ENCODE data around the gene SLC2A5. TPM values are rescaled to one million over a fixed set of nuclear protein-coding genes. Genes with fewer than 3 reads are reported as not detected.
"Not testable (repeated sequence)": the region's sequence is repeated elsewhere in the genome, so short reads cannot be mapped to it uniquely, and the experiment has no call there.

SLC2A5 gene
- total RNA-seq, 1 experiment from 2014 or later = not detected

- Histone ChIP-seq H3F3A (ENCODE audit: insufficient read depth, low read depth) (no peaks in the 10 kb centered on the region), H3K27ac (no peak overlapping the region), H2AFZ (no peak overlapping the region), H4K20me1 (ENCODE audit: insufficient read depth) (no peaks in the 10 kb centered on the region), H3K27me3 (ENCODE audit: insufficient read depth, low read depth) (no peaks in the 10 kb centered on the region), H3K4me2 (no peak overlapping the region), H3K4me3 (no peak overlapping the region), H3K4me1 (replicated peaks; ENCODE audit: insufficient read depth) (no peaks in the 10 kb centered on the region), H3K79me2 (ENCODE audit: low read depth) (no peaks in the 10 kb centered on the region), H3K9me2 (ENCODE audit: insufficient read depth) (no peaks in the 10 kb centered on the region), H3K9me3 (ENCODE audit: insufficient read depth, low read depth) (no peaks in the 10 kb centered on the region), H3K36me3 (ENCODE audit: low read depth) (no peaks in the 10 kb centered on the region)
- ChIA-PET POLR2A (ENCODE audit: unreplicated experiment) (no interaction called here), CTCF (interaction anchor here (1.0 kb wide), 1 partner anchor 27 kb away, joined by 5 read pairs; no protein-coding TSS in a partner anchor)
- DNase-seq = no peak
- BruUV-seq (replicated peaks) = no TSS peak
- no peak for TF ChIP-seq EZH2 (IDR thresholded peaks at IDR 0.05; ENCODE audit: low read depth)
- TF ChIP-seq CTCF (conservative IDR thresholded peaks at IDR 0.05) = no peak
- intact Hi-C loops (cut with micrococcal nuclease; ENCODE audit: unreplicated experiment) = no loop called here
Measured at GRCh38 chr1:9031484-9032259, 37.8 kb downstream of the SLC2A5 start.

GRCh38 chr1:9031077-9031476 is 38.4 kb downstream of the SLC2A5 start:
- CTCF ChIA-PET = interaction anchor here (1.0 kb wide), 1 partner anchor 28 kb away, joined by 5 read pairs; no protein-coding TSS in a partner anchor
- H4K20me1 ChIP-seq (ENCODE audit: insufficient read depth); POLR2A ChIA-PET (ENCODE audit: unreplicated experiment); DNase-seq; H2AFZ ChIP-seq; BruUV-seq (replicated peaks); H3K9me2 ChIP-seq (ENCODE audit: insufficient read depth); H3K4me1 ChIP-seq (replicated peaks; ENCODE audit: insufficient read depth); intact Hi-C loops (cut with micrococcal nuclease; ENCODE audit: unreplicated experiment); H3F3A ChIP-seq (ENCODE audit: insufficient read depth, low read depth); H3K4me2 ChIP-seq; H3K4me3 ChIP-seq; H3K9me3 ChIP-seq (ENCODE audit: insufficient read depth, low read depth); H3K27me3 ChIP-seq (ENCODE audit: insufficient read depth, low read depth); H3K36me3 ChIP-seq (ENCODE audit: low read depth); H3K79me2 ChIP-seq (ENCODE audit: low read depth); H3K27ac ChIP-seq: not testable (repeated sequence)

- Histone ChIP-seq H3K4me2 (no peak overlapping the region), H3K27ac (no peak overlapping the region), H3K27me3 (ENCODE audit: insufficient read depth, low read depth) (no peaks in the 10 kb centered on the region), H3K4me3 (no peak overlapping the region), H2AFZ (no peak overlapping the region), H3K4me1 (replicated peaks; ENCODE audit: insufficient read depth) (no peaks in the 10 kb centered on the region), H3K79me2 (ENCODE audit: low read depth) (no peaks in the 10 kb centered on the region), H3K36me3 (ENCODE audit: low read depth) (no peaks in the 10 kb centered on the region), H3F3A (ENCODE audit: insufficient read depth, low read depth) (no peaks in the 10 kb centered on the region), H3K9me3 (ENCODE audit: insufficient read depth, low read depth) (no peaks in the 10 kb centered on the region), H3K9me2 (ENCODE audit: insufficient read depth) (no peaks in the 10 kb centered on the region), H4K20me1 (ENCODE audit: insufficient read depth) (no peaks in the 10 kb centered on the region)
- ChIA-PET CTCF (no interaction called here), POLR2A (ENCODE audit: unreplicated experiment) (no interaction called here)
- no TSS peak for BruUV-seq (replicated peaks)
- no peak for DNase-seq
- intact Hi-C loops (cut with micrococcal nuclease; ENCODE audit: unreplicated experiment) = no loop called here
- TF ChIP-seq CTCF (conservative IDR thresholded peaks at IDR 0.05) = no peak
- TF ChIP-seq EZH2 (IDR thresholded peaks at IDR 0.05; ENCODE audit: low read depth) = no peak
Measured at GRCh38 chr1:9028921-9029705, 40.3 kb downstream of the SLC2A5 start.

Measured in PC-9 (cell line).